Mesenchymal stem cell (in vitro differentiated cells and primary cell): ENCODE results near the gene IL1RAPL1.
A peak's percentile ranks its signal among the peaks of the same experiment; 100 is the strongest.

Experiments
- DNase-seq: peaks from one replicate; pipeline ENCODE4 v3.0.0-alpha.2; 2013
- H2AFZ ChIP-seq: one replicate; pipeline ENCODE4 v1.6.1; 2013; ENCODE audit warnings: low read depth, mild to moderate bottlenecking, control low read depth, inconsistent platforms, low read length, moderate library complexity
- H2AK5ac ChIP-seq: 2 replicates; pipeline ENCODE4 v1.6.1; 2013; ENCODE audit warnings: low read length, moderate library complexity, mild to moderate bottlenecking, inconsistent platforms; ENCODE audit not compliant: severe bottlenecking
- H2BK120ac ChIP-seq: one replicate; pipeline ENCODE4 v1.6.1; 2013; ENCODE audit warnings: low read depth, mild to moderate bottlenecking, inconsistent platforms, low read length, moderate library complexity
- H2BK12ac ChIP-seq, 2 experiments: one replicate each; pipeline ENCODE4 v1.6.1; 2013; ENCODE audit warnings: inconsistent platforms in 2 of 2, low read length in 2 of 2, mild to moderate bottlenecking in 2 of 2, moderate library complexity in 2 of 2, control low read depth in 1 of 2
- H2BK15ac ChIP-seq: one replicate; pipeline ENCODE4 v1.6.1; 2013; ENCODE audit warnings: mild to moderate bottlenecking, low read depth, inconsistent platforms; ENCODE audit not compliant: poor library complexity, severe bottlenecking
- H2BK5ac ChIP-seq: 2 replicates; pipeline ENCODE4 v1.6.1; 2013; ENCODE audit warnings: low read depth, mild to moderate bottlenecking, low read length, control low read depth, inconsistent platforms; ENCODE audit not compliant: poor library complexity, severe bottlenecking
- H3K14ac ChIP-seq, 2 experiments: one replicate each; pipeline ENCODE4 v1.6.1; 2013; ENCODE audit warnings: inconsistent platforms in 2 of 2, low read length in 2 of 2, control low read depth in 1 of 2, mild to moderate bottlenecking in 1 of 2, moderate library complexity in 1 of 2
- H3K18ac ChIP-seq, 2 experiments: one replicate each; pipeline ENCODE4 v1.6.1; 2013; ENCODE audit warnings: inconsistent platforms in 2 of 2, low read length in 2 of 2, control low read depth in 1 of 2, low read depth in 1 of 2, mild to moderate bottlenecking in 1 of 2
- H3K23ac ChIP-seq, 2 experiments: one replicate each; pipeline ENCODE4 v1.6.1; 2013; ENCODE audit warnings: inconsistent platforms in 2 of 2, low read length in 2 of 2, mild to moderate bottlenecking in 2 of 2, moderate library complexity in 2 of 2, control low read depth in 1 of 2
- H3K27ac ChIP-seq: 2 replicates; pipeline ENCODE4 v1.5.1; 2013; ENCODE audit warnings: mild to moderate bottlenecking, moderate library complexity, low read length, control low read depth, inconsistent platforms; ENCODE audit not compliant: poor library complexity, severe bottlenecking
- H3K27me3 ChIP-seq, 2 experiments: 2 replicates each; pipeline versions ENCODE4 v1.6.1 to v1.7.0; 2013; ENCODE audit warnings: low read length in 2 of 2, mild to moderate bottlenecking in 2 of 2, moderate library complexity in 2 of 2, control low read depth in 1 of 2, inconsistent platforms in 1 of 2; ENCODE audit not compliant: control insufficient read depth in 1 of 2, insufficient read depth in 1 of 2
- H3K36me3 ChIP-seq, 2 experiments: 2 replicates each; pipeline versions ENCODE4 v1.6.1 to v1.7.0; 2013; ENCODE audit warnings: low read length in 2 of 2, control low read depth in 1 of 2, inconsistent platforms in 1 of 2, low read depth in 1 of 2, mild to moderate bottlenecking in 1 of 2; ENCODE audit not compliant: insufficient read depth in 2 of 2, control insufficient read depth in 1 of 2
- H3K4ac ChIP-seq, 2 experiments: one replicate each; pipeline ENCODE4 v1.6.1; 2013; ENCODE audit warnings: inconsistent platforms in 2 of 2, low read length in 2 of 2, mild to moderate bottlenecking in 2 of 2, moderate library complexity in 2 of 2, control low read depth in 1 of 2, low read depth in 1 of 2
- H3K4me1 ChIP-seq: 2 replicates; pipeline ENCODE4 v1.6.1; 2013; ENCODE audit warnings: low read depth, low read length, control low read depth; ENCODE audit not compliant: control insufficient read depth, insufficient read depth
- H3K4me2 ChIP-seq: 2 replicates; pipeline ENCODE4 v1.6.1; 2013; ENCODE audit warnings: low read length, mild to moderate bottlenecking, inconsistent platforms; ENCODE audit not compliant: poor library complexity, severe bottlenecking
- H3K4me3 ChIP-seq, 2 experiments: 2 replicates each; pipeline versions ENCODE4 v1.5.1 to v1.7.0; 2013; ENCODE audit warnings: low read length in 2 of 2, mild to moderate bottlenecking in 2 of 2, control low read depth in 1 of 2, low read depth in 1 of 2; ENCODE audit not compliant: insufficient read depth in 1 of 2
- H3K79me1 ChIP-seq: replicated peaks from 2 replicates; pipeline ENCODE4 v1.6.1; 2013; ENCODE audit warnings: mild to moderate bottlenecking, control low read depth, low read length, inconsistent platforms; ENCODE audit not compliant: poor library complexity, severe bottlenecking
- H3K9ac ChIP-seq: 2 replicates; pipeline ENCODE4 v1.7.0; 2013; ENCODE audit warnings: mild to moderate bottlenecking, low read length, moderate library complexity
- H3K9me3 ChIP-seq: 2 replicates; pipeline ENCODE4 v1.7.0; 2013; ENCODE audit warnings: mild to moderate bottlenecking, low read length; ENCODE audit not compliant: control insufficient read depth
- H4K8ac ChIP-seq: one replicate; pipeline ENCODE4 v1.6.1; 2013; ENCODE audit warnings: inconsistent platforms, mild to moderate bottlenecking, low read length, moderate library complexity
- H4K91ac ChIP-seq: one replicate; pipeline ENCODE4 v1.6.1; 2013; ENCODE audit warnings: mild to moderate bottlenecking, low read length, inconsistent platforms
- WGBS: methylation state at CpG from one replicate; pipeline ENCODE4 v1.1.7; 2013; ENCODE audit warnings: mixed read lengths; 5-methylcytosine and 5-hydroxymethylcytosine counted together

The IL1RAPL1 gene

DNA sequence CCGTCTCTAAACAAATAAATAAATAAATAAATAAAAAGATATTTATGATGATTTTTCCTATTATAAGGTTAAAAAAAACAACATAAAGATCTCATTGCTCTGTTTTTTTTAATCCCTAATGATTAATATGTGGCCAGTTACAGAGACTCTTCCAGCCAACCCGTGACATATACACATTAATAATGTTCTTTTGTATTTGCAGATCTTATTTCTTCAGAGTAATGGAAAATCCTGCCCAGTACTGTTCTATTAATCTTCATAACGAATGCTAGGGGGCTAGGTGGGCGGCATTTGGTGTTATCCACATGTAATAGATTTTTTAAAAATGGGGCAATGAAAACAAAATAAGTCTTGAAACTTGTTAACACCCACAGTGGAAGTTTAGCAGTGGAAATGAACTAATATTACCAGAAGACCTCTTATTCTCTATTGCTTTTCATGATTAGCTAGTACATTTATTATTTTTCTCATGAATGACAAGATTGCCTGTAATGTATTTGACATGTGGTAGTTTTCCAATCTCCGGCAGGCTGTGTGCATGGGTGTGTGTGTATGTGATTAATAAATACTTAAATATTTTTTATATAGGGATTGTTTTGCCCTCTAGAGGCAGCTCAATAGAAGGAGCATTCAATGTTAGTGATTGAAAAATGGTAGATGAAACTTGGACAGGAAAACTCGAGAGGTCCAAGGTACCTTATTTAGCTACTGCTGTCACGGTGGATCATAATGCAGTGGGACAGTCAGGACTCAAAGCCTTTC, 457.4 kb downstream of the IL1RAPL1 start:
- no peak overlapping the region for H3K23ac ChIP-seq
- H3K27ac ChIP-seq, result no peak overlapping the region
- no peaks in the 10 kb centered on the region for H3K79me1 ChIP-seq
- H2AK5ac ChIP-seq, result no peak overlapping the region
- H4K91ac ChIP-seq, result no peak overlapping the region
- no peak overlapping the region for H2BK12ac ChIP-seq
- no peak overlapping the region for H2BK15ac ChIP-seq
- H3K27me3 ChIP-seq, result no peaks in the 10 kb centered on the region
- no peak overlapping the region for H3K9ac ChIP-seq
- no peak overlapping the region for H3K4ac ChIP-seq
- H2BK120ac ChIP-seq, result no peak overlapping the region
- no peaks in the 10 kb centered on the region for H3K4me1 ChIP-seq
- H4K8ac ChIP-seq, result no peak overlapping the region
- 89% methylated on average over 3 of the region's 7 CpGs for WGBS
- no peak overlapping the region for H3K4me3 ChIP-seq
- no peaks in the 10 kb centered on the region for H3K9me3 ChIP-seq
- H3K18ac ChIP-seq, result no peak overlapping the region
- H3K36me3 ChIP-seq, result no peaks in the 10 kb centered on the region
- DNase-seq, result peak; percentile 1
- no peak overlapping the region for H3K4me2 ChIP-seq
- no peak overlapping the region for H2BK5ac ChIP-seq
- no peak overlapping the region for H3K14ac ChIP-seq
- no peak overlapping the region for H2AFZ ChIP-seq

DNA sequence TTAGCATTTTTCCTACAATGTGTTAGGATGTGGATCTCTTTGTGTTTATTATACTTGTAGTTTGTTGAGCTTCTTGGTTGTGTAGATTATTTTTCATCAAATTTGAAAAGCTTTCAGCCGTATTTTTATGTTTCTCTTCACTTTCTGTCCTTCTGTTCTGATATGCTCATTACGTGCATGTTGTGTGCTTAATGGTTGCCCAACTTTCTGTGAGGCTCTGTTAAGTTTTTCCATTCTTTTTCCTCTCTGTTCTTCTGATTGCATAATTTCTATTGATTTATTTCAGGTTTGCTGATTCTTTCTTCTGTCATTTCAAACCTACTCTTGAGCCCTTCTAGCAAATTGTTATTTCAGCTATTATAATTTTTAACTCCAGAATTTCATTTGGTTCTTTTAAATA, 478.2 kb downstream of the IL1RAPL1 start:
- DNase-seq, result no peak
- no peak overlapping the region for H3K9ac ChIP-seq
- no peak overlapping the region for H4K91ac ChIP-seq
- no peak overlapping the region for H3K14ac ChIP-seq
- no peak overlapping the region for H2BK120ac ChIP-seq
- no peak overlapping the region for H3K23ac ChIP-seq
- no peaks in the 10 kb centered on the region for H3K79me1 ChIP-seq
- no peaks in the 10 kb centered on the region for H3K27me3 ChIP-seq
- H3K27ac ChIP-seq, result no peak overlapping the region
- no peaks in the 10 kb centered on the region for H3K36me3 ChIP-seq
- WGBS, result no CpG with 5 or more reads among the region's 2 CpGs
- H3K4ac ChIP-seq, result no peak overlapping the region
- H2AFZ ChIP-seq, result no peak overlapping the region
- no peak overlapping the region for H4K8ac ChIP-seq
- no peak overlapping the region for H2BK5ac ChIP-seq
- no peak overlapping the region for H2BK12ac ChIP-seq
- no peak overlapping the region for H3K18ac ChIP-seq
- H2AK5ac ChIP-seq, result no peak overlapping the region
- H3K4me1 ChIP-seq, result no peaks in the 10 kb centered on the region
- H3K4me3 ChIP-seq, result no peak overlapping the region
- H2BK15ac ChIP-seq, result no peak overlapping the region
- H3K9me3 ChIP-seq, result no peaks in the 10 kb centered on the region
- H3K4me2 ChIP-seq, result no peak overlapping the region

DNA sequence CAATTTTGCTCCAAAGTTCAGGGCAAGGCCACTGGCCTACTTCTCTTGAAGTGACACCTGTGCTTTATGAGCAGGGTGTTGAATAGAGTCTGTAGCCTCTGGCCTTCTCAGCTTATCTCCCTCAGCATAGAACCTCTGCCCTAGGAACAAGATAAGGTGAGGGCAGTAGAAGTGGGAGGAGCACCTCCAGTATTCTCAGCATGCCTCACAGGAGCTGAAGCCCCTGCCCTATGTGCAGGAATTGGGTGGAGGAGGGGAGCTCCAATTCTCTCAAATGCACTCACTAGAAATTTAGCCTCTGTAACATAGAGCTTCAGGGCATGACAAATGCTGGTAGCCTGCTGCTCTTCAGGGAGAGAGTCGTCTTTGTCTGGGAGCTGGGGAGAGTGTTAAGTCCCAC, 479.3 kb downstream of the IL1RAPL1 start:
- no peak for DNase-seq
- H3K4ac ChIP-seq, result no peak overlapping the region
- H3K14ac ChIP-seq, result no peak overlapping the region
- no peak overlapping the region for H3K23ac ChIP-seq
- no peak overlapping the region for H3K27ac ChIP-seq
- no peak overlapping the region for H3K9ac ChIP-seq
- no peak overlapping the region for H4K91ac ChIP-seq
- H3K27me3 ChIP-seq, result no peaks in the 10 kb centered on the region
- H2BK15ac ChIP-seq, result no peak overlapping the region
- H2BK120ac ChIP-seq, result no peak overlapping the region
- H3K4me2 ChIP-seq, result no peak overlapping the region
- no peaks in the 10 kb centered on the region for H3K4me1 ChIP-seq
- no peak overlapping the region for H2AK5ac ChIP-seq
- no peak overlapping the region for H2AFZ ChIP-seq
- no peak overlapping the region for H2BK12ac ChIP-seq
- WGBS, result 22% methylated on average over 1 of the region's 1 CpG
- no peaks in the 10 kb centered on the region for H3K79me1 ChIP-seq
- H2BK5ac ChIP-seq, result no peak overlapping the region
- H3K4me3 ChIP-seq, result no peak overlapping the region
- H3K18ac ChIP-seq, result no peak overlapping the region
- H3K36me3 ChIP-seq, result no peaks in the 10 kb centered on the region
- no peaks in the 10 kb centered on the region for H3K9me3 ChIP-seq
- H4K8ac ChIP-seq, result no peak overlapping the region

DNA sequence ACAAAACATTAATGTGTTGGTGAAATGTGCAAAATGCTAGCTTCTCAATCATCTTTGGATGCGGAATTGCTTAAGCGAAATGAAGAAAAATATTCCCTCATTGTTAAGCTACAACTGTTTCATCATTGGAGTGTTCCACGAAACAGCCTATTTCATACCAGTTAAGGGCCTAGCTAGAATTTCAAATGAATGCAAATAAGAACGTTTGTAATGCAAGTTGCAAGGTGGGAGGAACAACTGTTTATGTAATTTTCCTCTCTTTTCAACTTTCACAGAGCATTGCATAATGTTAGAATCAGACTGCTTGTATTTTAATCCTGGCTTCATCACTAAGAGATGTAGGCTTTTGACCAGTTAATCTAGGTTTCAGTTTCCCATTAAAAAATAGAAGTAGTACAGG, 480.1 kb downstream of the IL1RAPL1 start:
- Histone ChIP-seq H3K14ac (no peak overlapping the region), H4K8ac (no peak overlapping the region), H3K4me3 (no peak overlapping the region), H2AK5ac (no peak overlapping the region), H2AFZ (no peak overlapping the region), H3K79me1 (no peaks in the 10 kb centered on the region), H3K27ac (no peak overlapping the region), H2BK120ac (no peak overlapping the region), H3K4me1 (no peaks in the 10 kb centered on the region), H2BK5ac (no peak overlapping the region), H3K4ac (no peak overlapping the region), H2BK15ac (no peak overlapping the region), H3K27me3 (no peaks in the 10 kb centered on the region), H3K18ac (no peak overlapping the region), H2BK12ac (no peak overlapping the region), H3K4me2 (no peak overlapping the region), H3K9ac (no peak overlapping the region), H3K23ac (no peak overlapping the region), H4K91ac (no peak overlapping the region), H3K36me3 (no peaks in the 10 kb centered on the region), H3K9me3 (no peaks in the 10 kb centered on the region)
- no peak for DNase-seq
- WGBS, result no CpG with 5 or more reads among the region's 4 CpGs
